ENCODE results near the gene COL4A2.

The COL4A2 gene

DNA sequence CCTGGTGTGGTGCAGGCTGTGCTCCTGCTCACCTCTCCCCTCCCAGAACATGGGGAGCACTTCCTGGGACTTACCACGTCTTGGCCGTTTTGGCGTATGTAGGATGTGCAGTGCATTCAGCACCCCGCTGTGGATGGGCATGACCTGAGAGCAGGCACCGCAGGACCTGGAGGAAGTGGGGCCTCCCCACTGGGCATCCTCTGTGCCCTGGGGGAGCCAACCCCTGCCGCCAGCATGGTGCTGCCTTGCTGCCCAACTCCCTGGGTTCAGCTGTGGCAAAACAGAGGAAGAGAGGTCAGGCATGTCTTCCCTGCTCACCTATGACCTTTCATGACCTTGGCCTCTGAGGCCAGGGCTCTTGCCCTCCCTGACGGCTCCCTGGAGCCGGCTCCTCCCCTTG is 150.9 kb downstream of the COL4A2 start:
- no peak overlapping the region for H3K4me3 Mint-ChIP-seq

DNA sequence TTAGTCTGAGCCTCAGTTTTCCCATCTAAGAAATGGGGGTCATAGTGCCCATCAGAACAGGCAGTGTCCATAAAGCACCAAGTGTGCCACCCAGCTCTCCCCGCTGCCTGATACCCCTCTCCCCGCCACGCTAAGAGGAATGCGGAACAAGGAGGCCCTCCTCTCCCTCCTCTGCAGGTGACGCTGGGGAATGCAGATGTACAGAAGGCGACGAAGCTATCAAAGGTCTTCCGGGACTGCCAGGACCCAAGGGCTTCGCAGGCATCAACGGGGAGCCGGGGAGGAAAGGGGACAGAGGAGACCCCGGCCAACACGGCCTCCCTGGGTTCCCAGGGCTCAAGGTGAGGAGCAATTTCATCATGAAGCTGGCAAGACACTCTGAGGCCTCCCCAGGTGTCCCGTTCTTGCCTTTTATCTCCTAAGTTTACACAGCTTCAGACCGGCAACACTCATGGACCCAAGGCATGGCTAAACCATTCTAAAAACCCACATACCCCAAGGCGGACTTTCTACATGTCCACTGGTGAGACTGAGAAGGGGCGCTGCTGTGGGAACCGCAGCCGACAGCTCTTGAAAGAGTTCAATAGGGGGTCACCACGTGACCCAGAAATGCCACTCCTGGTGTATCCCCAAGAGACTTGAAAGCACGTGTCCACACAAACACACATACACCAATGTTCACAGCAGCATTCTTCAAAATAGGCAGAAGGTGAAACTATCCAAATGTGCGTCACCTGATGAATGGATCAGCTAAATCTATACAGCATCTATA is 151.7 kb downstream of the COL4A2 start:
- Mint-ChIP-seq H3K27ac (no peak overlapping the region), H3K9me3 (no peaks in the 10 kb centered on the region), H3K4me1 (peaks cover 5% of the 10 kb centered on the region), H3K4me3 (no peak overlapping the region), H3K36me3 (ENCODE audit: low read depth) (peaks cover 26% of the 10 kb centered on the region), H3K27me3 (ENCODE audit: low read depth) (peaks cover 3% of the 10 kb centered on the region)
- TF ChIP-seq, protein P1, sequence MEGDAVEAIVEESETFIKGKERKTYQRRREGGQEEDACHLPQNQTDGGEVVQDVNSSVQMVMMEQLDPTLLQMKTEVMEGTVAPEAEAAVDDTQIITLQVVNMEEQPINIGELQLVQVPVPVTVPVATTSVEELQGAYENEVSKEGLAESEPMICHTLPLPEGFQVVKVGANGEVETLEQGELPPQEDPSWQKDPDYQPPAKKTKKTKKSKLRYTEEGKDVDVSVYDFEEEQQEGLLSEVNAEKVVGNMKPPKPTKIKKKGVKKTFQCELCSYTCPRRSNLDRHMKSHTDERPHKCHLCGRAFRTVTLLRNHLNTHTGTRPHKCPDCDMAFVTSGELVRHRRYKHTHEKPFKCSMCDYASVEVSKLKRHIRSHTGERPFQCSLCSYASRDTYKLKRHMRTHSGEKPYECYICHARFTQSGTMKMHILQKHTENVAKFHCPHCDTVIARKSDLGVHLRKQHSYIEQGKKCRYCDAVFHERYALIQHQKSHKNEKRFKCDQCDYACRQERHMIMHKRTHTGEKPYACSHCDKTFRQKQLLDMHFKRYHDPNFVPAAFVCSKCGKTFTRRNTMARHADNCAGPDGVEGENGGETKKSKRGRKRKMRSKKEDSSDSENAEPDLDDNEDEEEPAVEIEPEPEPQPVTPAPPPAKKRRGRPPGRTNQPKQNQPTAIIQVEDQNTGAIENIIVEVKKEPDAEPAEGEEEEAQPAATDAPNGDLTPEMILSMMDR (IDR thresholded peaks at IDR 0.05; ENCODE audit: unreplicated experiment in 3 of 3), result no peak

More for the DNA sequence above, 150.9 kb downstream of the COL4A2 start:
- Mint-ChIP-seq H3K27me3 (ENCODE audit: low read depth) (no peaks in the 10 kb centered on the region), H3K27ac (no peak overlapping the region), H3K9me3 (no peaks in the 10 kb centered on the region), H3K4me1 (peaks cover 5% of the 10 kb centered on the region), H3K36me3 (ENCODE audit: low read depth) (peaks cover 20% of the 10 kb centered on the region)
- TF ChIP-seq, protein P1 (IDR thresholded peaks at IDR 0.05; ENCODE audit: unreplicated experiment in 3 of 3), result no peak

DNA sequence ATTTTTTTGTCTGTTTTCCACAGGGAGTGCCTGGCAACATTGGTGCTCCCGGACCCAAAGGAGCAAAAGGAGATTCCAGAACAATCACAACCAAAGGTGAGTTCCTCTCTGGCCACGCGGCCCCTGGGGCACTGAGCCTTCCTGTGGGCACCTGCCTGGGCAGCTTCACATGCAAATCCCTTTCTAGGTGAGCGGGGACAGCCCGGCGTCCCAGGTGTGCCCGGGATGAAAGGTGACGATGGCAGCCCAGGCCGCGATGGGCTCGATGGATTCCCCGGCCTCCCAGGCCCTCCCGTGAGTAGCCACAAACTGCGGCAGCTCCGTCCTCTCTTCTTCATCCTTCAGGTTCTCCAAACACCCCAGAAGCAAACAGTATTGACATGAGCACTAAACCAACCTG is 155.0 kb downstream of the COL4A2 start:
- TF ChIP-seq, protein P1 (IDR thresholded peaks at IDR 0.05; ENCODE audit: unreplicated experiment in 3 of 3), result no peak
- Mint-ChIP-seq H3K9me3 (no peaks in the 10 kb centered on the region), H3K4me3 (no peak overlapping the region), H3K27ac (no peak overlapping the region), H3K4me1 (no peaks in the 10 kb centered on the region), H3K27me3 (ENCODE audit: low read depth) (peaks cover 5% of the 10 kb centered on the region), H3K36me3 (ENCODE audit: low read depth) (peaks cover 36% of the 10 kb centered on the region)

DNA sequence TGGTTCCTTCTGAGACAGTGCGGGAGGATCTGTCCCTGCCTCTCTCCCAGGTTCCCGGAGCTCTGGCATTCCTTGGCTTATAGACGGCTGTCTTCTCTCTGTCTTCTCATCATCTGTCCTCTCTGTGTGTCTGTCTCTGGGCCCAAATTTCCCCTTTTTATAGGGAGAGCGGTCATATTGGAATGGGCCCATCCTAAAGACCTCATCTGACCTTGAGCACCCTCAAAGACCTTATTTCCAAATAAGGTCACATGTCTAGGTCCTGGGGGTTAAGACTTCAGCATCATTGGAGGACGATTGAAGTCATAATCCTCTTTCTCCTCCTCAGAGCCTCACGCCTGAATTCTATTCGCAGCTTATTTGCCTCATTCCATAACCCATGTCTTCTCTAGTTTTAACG is 156.1 kb downstream of the COL4A2 start:
- Mint-ChIP-seq H3K36me3 (ENCODE audit: low read depth) (peaks cover 34% of the 10 kb centered on the region), H3K27me3 (ENCODE audit: low read depth) (peaks cover 5% of the 10 kb centered on the region), H3K27ac (no peak overlapping the region), H3K4me1 (no peaks in the 10 kb centered on the region), H3K4me3 (no peak overlapping the region), H3K9me3 (no peaks in the 10 kb centered on the region)
- TF ChIP-seq, protein P1 (IDR thresholded peaks at IDR 0.05; ENCODE audit: unreplicated experiment in 3 of 3), result no peak

DNA sequence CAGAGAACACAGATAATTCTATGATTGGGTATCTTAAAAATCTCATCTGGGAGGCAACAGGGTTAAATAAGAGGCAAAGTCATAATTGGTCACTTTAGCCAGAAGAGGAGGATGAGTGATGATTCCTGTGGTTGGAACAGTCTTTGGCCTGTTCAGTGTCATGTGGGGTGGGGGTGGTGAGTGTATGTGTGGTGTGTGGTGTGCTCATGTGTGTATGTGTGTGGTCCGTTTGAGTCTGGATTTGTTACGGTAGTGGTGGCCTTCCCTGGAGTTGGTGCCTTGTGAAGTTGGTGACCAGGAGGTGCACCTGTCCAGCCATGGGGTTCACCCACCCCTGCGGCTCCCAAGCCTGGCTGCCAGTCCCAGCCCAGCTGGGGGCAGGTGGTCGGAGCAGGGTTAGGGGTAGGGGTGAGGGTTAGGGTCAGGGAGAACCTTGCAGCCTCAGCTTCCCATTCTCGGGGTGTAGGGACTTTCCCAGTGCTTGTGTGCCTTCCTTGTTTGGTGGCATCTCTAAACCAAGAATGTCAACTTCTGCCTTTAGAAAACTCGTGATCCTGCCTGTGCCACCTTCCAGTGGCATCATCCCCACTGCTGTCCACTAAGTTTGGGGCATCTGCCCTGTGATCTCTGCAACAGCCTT is 156.9 kb downstream of the COL4A2 start:
- TF ChIP-seq, protein P1 (IDR thresholded peaks at IDR 0.05; ENCODE audit: unreplicated experiment in 3 of 3), result no peak
- no peaks in the 10 kb centered on the region for H3K9me3 Mint-ChIP-seq

More for the DNA sequence above, 156.9 kb downstream of the COL4A2 start:
- Mint-ChIP-seq H3K27me3 (ENCODE audit: low read depth) (peaks cover 5% of the 10 kb centered on the region), H3K4me3 (no peak overlapping the region), H3K27ac (no peak overlapping the region), H3K4me1 (no peaks in the 10 kb centered on the region), H3K36me3 (ENCODE audit: low read depth) (peaks cover 30% of the 10 kb centered on the region)
